Raji (cell line): ENCODE data around the gene AGXT2.

Source experiments
- POLR2A ChIP-seq: IDR thresholded peaks from 2 replicates; pipeline ENCODE4 v1.6.1; 2011; ENCODE audit warnings: low read depth, low read length, control low read depth; ENCODE audit not compliant: insufficient read depth

AGXT2 gene

DNA sequence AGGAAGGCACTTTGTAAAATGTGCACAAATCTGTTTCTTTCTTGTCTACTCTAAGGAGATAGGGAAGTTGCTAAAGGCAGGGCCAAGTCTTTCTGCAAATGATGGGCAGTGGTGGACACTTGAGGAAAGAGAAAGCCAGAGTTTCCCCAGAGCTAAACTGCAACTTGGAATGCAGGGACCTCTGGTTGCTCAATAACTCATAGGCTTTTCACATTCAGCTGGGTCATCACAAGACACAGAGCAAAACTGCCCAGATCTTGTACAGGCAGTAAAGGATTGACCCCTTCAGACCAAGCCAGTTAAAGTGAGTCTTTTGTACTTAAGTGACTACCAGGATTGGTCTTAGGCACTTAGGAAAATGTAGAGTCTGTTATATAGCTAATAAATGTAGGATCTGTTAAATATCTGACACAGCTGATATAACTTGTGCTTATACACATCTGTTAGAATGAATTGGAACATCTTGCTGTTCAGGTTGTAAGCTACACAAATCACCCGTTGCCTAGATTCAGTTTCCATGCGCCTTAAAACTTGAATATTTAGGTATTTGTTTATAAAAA, 13.5 kb upstream of the AGXT2 start:
- TF ChIP-seq POLR2A, result no peak

DNA sequence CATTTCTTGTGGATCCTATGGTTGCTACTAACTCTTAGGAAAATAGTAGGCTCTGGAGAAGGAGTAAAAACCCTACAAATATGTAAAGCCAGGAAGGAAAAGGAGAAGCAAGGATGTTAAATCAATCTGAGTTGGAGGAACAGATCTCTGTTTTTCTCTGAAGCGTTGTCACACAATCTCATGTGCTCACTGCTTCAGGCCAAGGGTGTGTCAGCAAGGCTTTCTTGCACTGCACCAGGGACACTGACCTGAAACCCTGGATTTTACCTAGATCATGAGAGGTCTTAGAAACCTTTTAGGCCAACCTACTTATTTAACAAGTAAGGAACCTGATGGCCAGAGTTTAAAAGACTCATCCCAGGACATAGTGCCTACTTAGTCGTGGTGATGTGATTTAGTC, 12.5 kb upstream of the AGXT2 start:
- TF ChIP-seq POLR2A, result no peak

DNA sequence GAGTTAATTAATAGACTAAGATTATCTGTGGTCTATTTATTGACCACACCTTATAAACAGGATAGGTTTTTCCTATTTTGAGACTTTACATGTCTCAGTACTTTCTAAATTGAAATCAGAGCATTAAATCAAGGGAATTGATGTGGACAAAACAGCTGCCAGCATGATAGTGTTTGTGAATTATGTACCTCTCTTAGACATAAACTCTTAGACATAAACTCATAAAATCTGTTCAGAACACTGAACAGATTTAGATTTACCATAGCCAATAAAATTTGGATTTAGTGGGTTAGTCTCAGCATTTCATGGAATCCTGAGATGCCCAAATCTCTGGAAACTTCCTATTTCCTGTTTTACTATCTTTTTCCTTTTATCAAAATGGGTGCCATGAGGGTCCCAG, 11.5 kb upstream of the AGXT2 start:
- no peak for TF ChIP-seq POLR2A

DNA sequence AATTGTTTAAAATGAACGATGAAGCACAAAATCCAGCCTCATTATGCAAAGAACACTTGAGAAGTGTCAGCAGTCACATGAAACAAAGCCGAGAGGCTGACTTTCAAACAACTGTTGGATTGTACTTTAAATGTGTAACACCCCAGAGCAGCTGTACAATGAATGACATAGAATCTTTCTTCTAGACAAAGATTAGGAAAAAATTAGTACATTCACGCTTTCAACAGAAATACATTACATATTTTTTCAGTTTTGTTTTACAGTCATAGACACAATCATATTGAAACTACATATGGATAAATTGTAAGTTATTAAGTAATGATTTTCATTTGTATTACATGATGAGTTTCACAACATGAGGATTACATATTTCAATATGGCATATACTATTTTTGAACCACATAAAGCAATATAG, 10.6 kb upstream of the AGXT2 start:
- TF ChIP-seq POLR2A, result no peak

DNA sequence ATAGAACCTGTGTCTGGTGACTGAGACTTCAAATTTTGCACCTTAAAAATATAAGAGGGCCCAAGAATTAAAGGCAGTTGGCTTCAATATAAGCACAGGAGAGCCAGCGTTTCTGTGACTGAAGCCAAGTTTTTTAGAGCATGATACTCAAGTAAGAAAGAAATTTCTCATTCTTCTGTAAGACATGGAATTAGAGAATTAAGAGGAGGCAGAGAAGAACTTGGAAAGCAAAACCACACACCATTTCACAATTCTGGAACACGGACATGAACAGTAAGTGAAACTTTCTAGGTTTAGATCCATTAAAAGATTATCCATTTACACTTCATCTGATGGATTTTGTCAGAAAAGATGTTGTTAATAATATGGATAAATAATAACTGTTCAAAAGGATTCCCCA, 8.9 kb upstream of the AGXT2 start:
- no peak for TF ChIP-seq POLR2A

DNA sequence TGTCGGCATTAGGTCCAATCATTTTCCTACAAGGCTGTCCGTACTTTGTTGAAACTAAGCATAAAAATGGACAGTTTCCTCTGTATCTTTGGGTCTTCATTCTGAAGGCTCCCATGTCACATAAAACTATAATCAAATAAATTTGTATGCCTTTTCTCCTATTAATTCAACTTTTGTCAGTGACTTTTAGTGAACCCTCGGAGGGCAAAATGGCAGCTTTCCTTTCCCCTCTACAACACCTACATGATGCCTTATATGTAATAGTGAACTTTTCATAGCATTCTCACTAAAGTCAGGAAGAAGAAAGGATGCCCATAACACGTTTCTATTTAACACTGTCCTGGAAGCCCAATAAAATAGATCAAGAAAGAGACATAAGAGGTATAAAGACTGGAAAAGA, 5.1 kb upstream of the AGXT2 start:
- no peak for TF ChIP-seq POLR2A

DNA sequence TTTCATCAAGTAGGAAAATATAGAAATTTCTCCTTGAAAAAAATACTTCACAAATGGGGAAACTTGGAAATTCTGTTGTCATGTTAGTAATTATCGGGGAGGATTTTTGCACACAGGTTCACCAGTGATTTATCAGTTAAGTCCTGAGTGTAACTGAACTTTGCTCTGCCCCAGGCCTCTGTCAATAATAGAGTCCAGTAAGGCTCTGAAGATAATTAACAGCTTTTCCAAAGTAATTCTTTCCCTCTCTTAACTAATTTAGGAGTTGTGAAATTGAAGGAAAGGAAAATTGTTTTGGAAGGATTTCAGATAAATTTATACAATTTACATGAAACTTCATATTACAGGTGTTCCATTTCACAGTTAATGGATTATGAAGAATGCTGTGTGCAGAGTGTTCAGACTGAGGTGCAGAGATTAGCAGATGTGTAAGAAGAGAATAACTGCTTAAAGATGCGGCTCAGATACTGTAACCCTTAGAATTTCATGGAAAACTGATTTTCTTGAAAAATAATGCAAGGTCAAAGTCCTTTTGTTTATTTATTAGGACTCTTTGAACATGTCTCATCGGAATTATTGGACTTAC, 2.9 kb upstream of the AGXT2 start:
- TF ChIP-seq POLR2A, result no peak

DNA sequence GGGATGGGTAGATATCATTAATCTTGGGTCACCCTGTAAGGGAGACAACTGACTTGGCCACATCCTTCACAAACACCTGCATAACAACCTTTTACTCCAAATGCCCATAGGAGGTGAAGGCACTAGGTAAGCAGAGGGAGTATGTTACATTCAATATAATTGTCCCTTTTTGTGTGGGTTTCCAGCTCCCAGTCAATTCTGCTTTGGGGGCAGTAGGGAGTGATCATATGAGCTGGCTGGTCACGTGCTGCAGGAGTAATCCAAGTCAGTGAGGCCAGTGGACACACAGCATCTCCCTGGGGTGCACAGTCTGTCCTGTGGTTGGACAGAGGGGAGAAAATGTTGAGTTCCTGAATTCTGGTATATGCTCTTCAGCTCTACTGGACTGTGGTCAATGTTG, 1.2 kb upstream of the AGXT2 start:
- TF ChIP-seq POLR2A, result no peak

DNA sequence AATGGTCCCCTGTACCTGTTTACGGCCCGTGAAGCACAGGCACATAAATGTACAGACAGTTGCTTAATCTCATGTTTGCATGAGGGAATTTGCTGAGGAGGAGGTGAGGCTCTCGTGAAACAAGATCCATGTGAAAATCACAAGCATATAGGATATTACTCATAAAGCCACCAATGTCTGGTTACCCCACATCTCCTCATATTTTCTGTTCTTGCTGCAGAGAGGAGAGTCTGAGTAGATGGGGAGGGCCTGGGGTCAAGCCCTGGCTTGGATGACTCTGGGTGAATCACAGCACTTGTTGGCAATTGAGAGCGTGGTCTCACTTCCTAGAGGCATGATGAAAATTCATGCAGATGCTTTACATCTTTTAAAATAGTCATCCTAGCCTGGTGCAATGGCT, 975 bp downstream of the AGXT2 start:
- no peak for TF ChIP-seq POLR2A

DNA sequence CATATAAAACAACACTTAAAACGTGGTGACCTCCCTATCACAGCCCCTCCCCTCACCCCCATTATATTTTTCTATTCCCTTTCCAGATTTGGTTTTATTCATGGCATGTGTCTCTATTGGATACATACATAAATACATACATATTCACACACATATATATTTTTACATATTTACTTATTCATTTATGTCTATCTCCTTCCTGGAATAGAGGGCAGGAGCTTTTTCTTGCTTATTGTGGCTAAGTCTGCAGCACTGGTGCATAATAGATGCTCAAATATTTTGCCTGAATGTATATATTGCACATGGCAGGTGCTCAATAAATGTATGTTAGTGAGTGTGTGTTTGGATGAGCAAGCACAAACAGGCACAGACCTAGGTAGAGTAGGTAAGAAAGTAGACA, 2.5 kb downstream of the AGXT2 start:
- TF ChIP-seq POLR2A, result no peak

DNA sequence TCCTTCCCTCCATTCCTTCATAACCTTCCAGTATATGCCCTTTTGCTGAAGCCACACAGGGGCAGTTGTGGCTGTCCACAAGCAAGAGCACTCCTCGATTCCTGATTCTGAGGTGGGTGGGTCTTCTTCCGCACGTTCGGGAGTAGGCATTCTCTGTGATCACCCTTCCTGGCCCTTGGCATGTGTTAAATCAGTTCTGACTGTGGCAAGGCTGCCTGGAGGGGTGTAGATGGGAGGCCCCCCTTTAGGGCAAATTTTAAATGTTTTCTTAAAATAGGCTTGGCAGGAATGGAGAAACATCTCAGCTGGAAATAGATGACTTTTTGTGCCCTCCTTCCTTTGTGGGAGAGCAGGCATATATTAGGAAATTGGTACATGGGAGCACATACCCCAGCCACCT, 3.1 kb downstream of the AGXT2 start:
- TF ChIP-seq POLR2A, result no peak

DNA sequence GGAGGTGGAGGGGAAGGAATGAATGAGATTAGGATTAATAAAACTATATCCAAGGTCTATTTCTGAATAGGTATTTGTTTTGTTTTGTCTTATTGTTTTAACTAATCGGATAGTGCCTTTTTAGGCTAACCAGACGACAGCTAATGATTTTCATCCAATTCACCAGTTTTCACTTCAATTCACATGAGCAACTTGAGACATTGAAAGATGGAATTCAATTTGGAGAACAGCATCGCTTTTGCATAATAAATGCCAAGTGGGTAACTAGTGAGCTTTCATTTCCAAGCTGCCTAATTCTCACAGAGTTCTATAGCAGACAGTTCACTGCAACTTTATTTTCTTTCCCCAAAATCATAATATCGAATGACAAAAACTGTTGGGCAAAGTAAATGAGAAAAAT, 5.0 kb downstream of the AGXT2 start:
- TF ChIP-seq POLR2A, result no peak

DNA sequence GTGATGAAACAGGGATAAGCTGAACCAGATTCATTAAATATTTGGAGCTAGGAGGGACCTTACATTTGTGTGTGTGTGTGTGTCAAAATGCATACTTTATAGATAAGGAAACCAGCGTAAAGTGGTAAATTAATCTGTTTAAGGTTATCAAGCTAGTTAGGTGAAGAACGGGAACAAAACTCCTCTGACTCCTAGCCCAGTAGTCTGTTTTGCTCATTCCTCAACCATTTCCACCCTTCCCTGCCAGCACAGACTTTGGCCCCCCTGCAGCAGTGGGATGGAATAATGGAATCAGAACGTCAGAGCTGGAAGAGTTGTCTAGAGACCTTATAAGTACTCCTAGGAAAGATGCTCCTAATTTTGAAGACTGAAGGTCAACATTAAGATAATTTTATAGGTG, 6.5 kb downstream of the AGXT2 start:
- no peak for TF ChIP-seq POLR2A

DNA sequence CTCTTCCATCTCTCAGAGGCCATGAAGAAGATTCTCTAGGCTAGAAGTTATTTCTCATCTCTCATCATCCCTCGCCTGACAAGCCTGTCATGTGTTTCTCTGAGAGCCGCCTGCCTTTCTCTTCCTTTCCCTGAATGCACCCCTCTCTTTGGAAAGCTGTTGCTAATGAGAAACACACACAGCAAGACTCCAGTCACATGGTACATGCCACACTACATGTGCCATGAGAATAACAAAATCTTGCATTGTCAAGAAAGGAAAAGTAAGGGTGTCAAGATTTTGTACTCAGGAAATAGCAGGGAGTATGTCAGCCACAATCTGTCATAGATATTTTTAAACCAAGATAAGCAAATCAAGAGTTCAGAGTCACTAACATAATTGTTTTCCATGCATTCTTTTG, 8.9 kb downstream of the AGXT2 start:
- no peak for TF ChIP-seq POLR2A

DNA sequence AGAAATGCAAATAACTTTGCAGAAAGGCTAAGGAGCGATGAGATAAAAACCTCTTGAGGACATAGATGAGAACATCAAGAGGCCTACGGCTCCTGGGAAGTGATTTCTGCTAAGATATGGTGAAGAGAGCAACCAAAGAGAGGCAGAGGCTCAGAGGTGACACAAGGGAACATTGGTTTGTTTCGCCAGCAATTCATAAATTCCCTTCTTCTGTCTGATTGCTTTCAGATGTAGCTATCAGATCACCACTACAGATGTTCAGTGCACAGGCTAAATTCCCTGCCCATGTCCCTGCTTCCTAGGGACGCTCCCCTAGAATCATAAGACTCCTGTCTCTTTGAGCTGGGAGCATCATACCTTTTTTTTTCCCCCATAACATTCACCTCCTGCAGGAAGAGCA, 11.2 kb downstream of the AGXT2 start:
- TF ChIP-seq POLR2A, result no peak

DNA sequence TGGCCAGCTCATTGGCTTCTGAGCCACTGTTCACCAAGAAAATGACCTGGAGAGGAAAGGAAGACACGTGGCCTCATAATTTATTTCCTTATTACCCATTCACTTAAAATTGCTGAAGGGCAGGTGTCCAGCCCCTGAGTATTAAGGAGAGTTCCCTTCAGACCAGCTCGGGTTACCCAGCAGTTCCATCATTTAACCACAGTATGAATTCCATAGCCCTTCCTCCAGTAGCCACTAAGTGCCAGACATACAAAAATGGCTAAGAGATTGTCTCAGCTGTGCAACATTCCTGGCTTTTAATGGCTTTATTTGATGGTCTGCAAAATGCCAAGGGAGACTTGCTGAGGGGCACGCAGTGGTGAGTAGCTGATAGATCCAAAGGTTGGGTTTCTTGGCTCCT, 12.5 kb downstream of the AGXT2 start:
- no peak for TF ChIP-seq POLR2A

DNA sequence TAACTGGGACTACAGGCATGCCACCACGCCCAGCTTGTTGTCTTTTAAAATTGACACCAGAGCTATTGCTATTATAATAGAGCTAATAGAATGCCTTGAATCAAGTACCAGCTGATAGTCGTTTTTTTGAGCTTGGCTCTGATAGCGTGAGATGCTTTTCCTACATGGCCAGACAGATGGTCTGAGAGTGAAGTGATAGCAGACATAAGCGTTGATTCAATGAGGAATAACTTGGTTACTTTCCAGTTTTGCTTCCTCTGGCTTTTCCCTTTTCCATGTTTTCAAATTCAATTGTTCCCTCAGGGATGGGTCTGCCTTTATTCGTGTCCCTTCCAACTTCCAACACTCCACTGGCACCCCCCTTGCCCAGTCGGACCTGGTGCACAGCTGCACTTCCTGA, 15.4 kb downstream of the AGXT2 start:
- TF ChIP-seq POLR2A, result no peak
